ENCODE results near the gene MPG. TPM values are rescaled to one million over a fixed set of nuclear protein-coding genes. Genes with fewer than 3 reads are reported as not detected.

Gene MPG
- total RNA-seq, 1 donor from 2014 or later, result 91.1 TPM

- no peak for FAIRE-seq
- DNase-seq (ENCODE audit: low read depth), result no peak
- Histone ChIP-seq H3K4me3 (ENCODE audit: low read depth, low read length) (no peak overlapping the region), H3K27me3 (ENCODE audit: control insufficient read depth, insufficient read depth, low read length) (no peaks in the 10 kb centered on the region), H3K36me3 (ENCODE audit: control insufficient read depth, insufficient read depth, low read length) (peaks cover 17% of the 10 kb centered on the region)
- TF ChIP-seq CTCF (IDR thresholded peaks at IDR 0.05; ENCODE audit: insufficient read depth, low read length, severe bottlenecking), result no peak
Measured at GRCh38 chr16:67884-68789, 9.9 kb upstream of the MPG start.

- Histone ChIP-seq H3K36me3 (ENCODE audit: control insufficient read depth, insufficient read depth, low read length) (peaks cover 8% of the 10 kb centered on the region), H3K27me3 (ENCODE audit: control insufficient read depth, insufficient read depth, low read length) (no peaks in the 10 kb centered on the region), H3K4me3 (ENCODE audit: low read depth, low read length) (no peak overlapping the region)
- DNase-seq (ENCODE audit: low read depth), result no peak
- FAIRE-seq, result no peak
- TF ChIP-seq CTCF (IDR thresholded peaks at IDR 0.05; ENCODE audit: insufficient read depth, low read length, severe bottlenecking), result no peak
Measured at GRCh38 chr16:69181-69580, 8.8 kb upstream of the MPG start.

- peak overlapping the region; percentile 75 for H3K4me3 ChIP-seq (ENCODE audit: low read depth, low read length)
- H3K36me3 ChIP-seq (ENCODE audit: control insufficient read depth, insufficient read depth, low read length), result no peaks in the 10 kb centered on the region
- DNase-seq (ENCODE audit: low read depth), result no peak
- TF ChIP-seq CTCF (IDR thresholded peaks at IDR 0.05; ENCODE audit: insufficient read depth, low read length, severe bottlenecking), result no peak
- no peak for FAIRE-seq
- H3K27me3 ChIP-seq (ENCODE audit: control insufficient read depth, insufficient read depth, low read length), result no peaks in the 10 kb centered on the region
Measured at GRCh38 chr16:71210-71539, 6.8 kb upstream of the MPG start.

- no peak for TF ChIP-seq CTCF (IDR thresholded peaks at IDR 0.05; ENCODE audit: insufficient read depth, low read length, severe bottlenecking)
- FAIRE-seq, result no peak
- peak overlapping the region; percentile 75 for H3K4me3 ChIP-seq (ENCODE audit: low read depth, low read length)
- no peaks in the 10 kb centered on the region for H3K36me3 ChIP-seq (ENCODE audit: control insufficient read depth, insufficient read depth, low read length)
- H3K27me3 ChIP-seq (ENCODE audit: control insufficient read depth, insufficient read depth, low read length), result no peaks in the 10 kb centered on the region
- peak; percentile 87 for DNase-seq (ENCODE audit: low read depth)
Measured at GRCh38 chr16:71540-72401, 6.3 kb upstream of the MPG start.

- DNase-seq (ENCODE audit: low read depth) (no peak), FAIRE-seq (peak; percentile 88)
- no peak for TF ChIP-seq CTCF (IDR thresholded peaks at IDR 0.05; ENCODE audit: insufficient read depth, low read length, severe bottlenecking)
- Histone ChIP-seq H3K36me3 (ENCODE audit: control insufficient read depth, insufficient read depth, low read length) (no peaks in the 10 kb centered on the region), H3K4me3 (ENCODE audit: low read depth, low read length) (peak within 1 kb of the TSS; percentile 75), H3K27me3 (ENCODE audit: control insufficient read depth, insufficient read depth, low read length) (no peaks in the 10 kb centered on the region)
Measured at GRCh38 chr16:72561-73548, 5.2 kb upstream of the MPG start, which contains the start of gene RHBDF1. Gene RHBDF1, minus strand, starts transcription at chr16:72631. Its CDS starts 7,616 bp downstream, at chr16:65015.

Data from bronchial epithelial cell (primary cell).